PC-9 (cell line): ENCODE results near the gene METTL27.

Experiments used
- CTCF ChIP-seq: fragments of 200-600 bp; sonication (generic); conservative IDR thresholded peaks from 2 replicates; pipeline ENCODE4 v1.6.1; 2017; ENCODE audit warnings: mixed run types, antibody characterized with exemption, mild to moderate bottlenecking, moderate library complexity
- EZH2 ChIP-seq: fragments of 200-600 bp; sonication (generic); IDR thresholded peaks from 2 replicates; pipeline ENCODE4 v1.8.0; 2017; ENCODE audit warnings: antibody characterized with exemption, low read depth

- TF ChIP-seq CTCF = no peak
- TF ChIP-seq EZH2 = no peak
These were observed 45.4 kb upstream of the METTL27 start for GRCh38 chr7:73887762-73888161.
